ENCODE measurements around the gene HAP1. TPM values are rescaled to one million over a fixed set of nuclear protein-coding genes. Genes with fewer than 3 reads are reported as not detected.
A peak's percentile ranks its signal among the peaks of the same experiment; 100 is the strongest.
"Not testable (repeated sequence)": the region's sequence is repeated elsewhere in the genome, so short reads cannot be mapped to it uniquely, and the experiment has no call there.

Gene HAP1
- total RNA-seq, 1 donor from 2014 or later, result 0.11 TPM

GRCh38 chr17:41680426-41681040 is 53.9 kb downstream of the HAP1 start:
- DNase-seq (ENCODE audit: extremely low spot score, unreplicated experiment), result no peak
- no peaks in the 10 kb centered on the region for H3K9me3 Mint-ChIP-seq (ENCODE audit: unreplicated experiment)
- no peak for TF ChIP-seq CTCF (IDR thresholded peaks at IDR 0.05)
- peaks cover 16% of the 10 kb centered on the region for H3K4me1 Mint-ChIP-seq (ENCODE audit: unreplicated experiment)
- H3K36me3 Mint-ChIP-seq (ENCODE audit: unreplicated experiment), result no peaks in the 10 kb centered on the region
- no peak overlapping the region for H3K4me3 Mint-ChIP-seq (ENCODE audit: unreplicated experiment)
- H3K27ac Mint-ChIP-seq (ENCODE audit: unreplicated experiment), result no peak overlapping the region
- peaks cover 10% of the 10 kb centered on the region for H3K27me3 Mint-ChIP-seq (ENCODE audit: unreplicated experiment)

- H3K4me3 Mint-ChIP-seq (ENCODE audit: unreplicated experiment), result no peak overlapping the region
- H3K4me1 Mint-ChIP-seq (ENCODE audit: unreplicated experiment), result peaks cover 16% of the 10 kb centered on the region
- no peaks in the 10 kb centered on the region for H3K9me3 Mint-ChIP-seq (ENCODE audit: unreplicated experiment)
- no peak for DNase-seq (ENCODE audit: extremely low spot score, unreplicated experiment)
- no peaks in the 10 kb centered on the region for H3K36me3 Mint-ChIP-seq (ENCODE audit: unreplicated experiment)
- peaks cover 10% of the 10 kb centered on the region for H3K27me3 Mint-ChIP-seq (ENCODE audit: unreplicated experiment)
- no peak for TF ChIP-seq CTCF (IDR thresholded peaks at IDR 0.05)
- H3K27ac Mint-ChIP-seq (ENCODE audit: unreplicated experiment), result no peak overlapping the region
These were observed 54.6 kb downstream of the HAP1 start for GRCh38 chr17:41679740-41680425.

GRCh38 chr17:41678907-41679739 is 55.3 kb downstream of the HAP1 start:
- Mint-ChIP-seq H3K4me1 (ENCODE audit: unreplicated experiment) (peaks cover 16% of the 10 kb centered on the region), H3K36me3 (ENCODE audit: unreplicated experiment) (no peaks in the 10 kb centered on the region), H3K4me3 (ENCODE audit: unreplicated experiment) (no peak overlapping the region), H3K9me3 (ENCODE audit: unreplicated experiment) (no peaks in the 10 kb centered on the region), H3K27me3 (ENCODE audit: unreplicated experiment) (peaks cover 8% of the 10 kb centered on the region), H3K27ac (ENCODE audit: unreplicated experiment) (peak overlapping the region; percentile 75)
- no peak for DNase-seq (ENCODE audit: extremely low spot score, unreplicated experiment)
- TF ChIP-seq CTCF (IDR thresholded peaks at IDR 0.05), result no peak

DNA sequence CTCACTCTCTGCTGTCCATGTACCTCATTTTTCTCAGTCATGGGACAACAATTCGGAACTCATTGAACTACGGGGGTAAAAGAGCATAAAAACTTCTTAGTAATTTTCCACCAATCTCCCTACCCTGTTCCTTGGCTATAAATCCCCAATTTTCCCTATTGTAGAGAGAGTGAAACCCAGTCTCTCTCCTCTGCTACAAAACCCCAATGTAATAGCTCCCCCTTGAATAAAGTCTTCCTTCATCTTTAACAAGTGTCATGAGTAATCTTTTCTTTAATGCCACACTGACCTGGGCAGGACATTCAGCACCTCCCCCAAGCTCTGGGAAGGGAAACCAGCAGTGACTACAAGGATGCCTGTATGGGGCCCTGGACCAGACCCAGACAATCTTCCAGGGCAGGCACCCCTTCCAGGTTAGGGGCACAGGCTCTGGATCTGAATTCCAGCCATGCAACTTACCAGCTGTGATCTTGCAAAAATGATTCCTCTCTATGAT is 56.0 kb downstream of the HAP1 start:
- peak overlapping the region; percentile 75 for H3K27ac Mint-ChIP-seq (ENCODE audit: unreplicated experiment)
- TF ChIP-seq CTCF (IDR thresholded peaks at IDR 0.05), result no peak
- no peak overlapping the region for H3K4me3 Mint-ChIP-seq (ENCODE audit: unreplicated experiment)

GRCh38 chr17:41676058-41676419 is 58.4 kb downstream of the HAP1 start:
- H3K27ac Mint-ChIP-seq (ENCODE audit: unreplicated experiment), result no peak overlapping the region
- no peak for DNase-seq (ENCODE audit: extremely low spot score, unreplicated experiment)
- no peak overlapping the region for H3K4me3 Mint-ChIP-seq (ENCODE audit: unreplicated experiment)
- H3K9me3 Mint-ChIP-seq (ENCODE audit: unreplicated experiment), result no peaks in the 10 kb centered on the region
- no peaks in the 10 kb centered on the region for H3K36me3 Mint-ChIP-seq (ENCODE audit: unreplicated experiment)
- no peak for TF ChIP-seq CTCF (IDR thresholded peaks at IDR 0.05)
- H3K4me1 Mint-ChIP-seq (ENCODE audit: unreplicated experiment), result peaks cover 16% of the 10 kb centered on the region
- H3K27me3 Mint-ChIP-seq (ENCODE audit: unreplicated experiment), result peaks cover 2% of the 10 kb centered on the region

More for the DNA sequence above, 56.0 kb downstream of the HAP1 start:
- Mint-ChIP-seq H3K27me3 (ENCODE audit: unreplicated experiment) (peaks cover 2% of the 10 kb centered on the region), H3K9me3 (ENCODE audit: unreplicated experiment) (no peaks in the 10 kb centered on the region), H3K36me3 (ENCODE audit: unreplicated experiment) (no peaks in the 10 kb centered on the region), H3K4me1 (ENCODE audit: unreplicated experiment) (peaks cover 16% of the 10 kb centered on the region)
- DNase-seq (ENCODE audit: extremely low spot score, unreplicated experiment), result no peak

DNA sequence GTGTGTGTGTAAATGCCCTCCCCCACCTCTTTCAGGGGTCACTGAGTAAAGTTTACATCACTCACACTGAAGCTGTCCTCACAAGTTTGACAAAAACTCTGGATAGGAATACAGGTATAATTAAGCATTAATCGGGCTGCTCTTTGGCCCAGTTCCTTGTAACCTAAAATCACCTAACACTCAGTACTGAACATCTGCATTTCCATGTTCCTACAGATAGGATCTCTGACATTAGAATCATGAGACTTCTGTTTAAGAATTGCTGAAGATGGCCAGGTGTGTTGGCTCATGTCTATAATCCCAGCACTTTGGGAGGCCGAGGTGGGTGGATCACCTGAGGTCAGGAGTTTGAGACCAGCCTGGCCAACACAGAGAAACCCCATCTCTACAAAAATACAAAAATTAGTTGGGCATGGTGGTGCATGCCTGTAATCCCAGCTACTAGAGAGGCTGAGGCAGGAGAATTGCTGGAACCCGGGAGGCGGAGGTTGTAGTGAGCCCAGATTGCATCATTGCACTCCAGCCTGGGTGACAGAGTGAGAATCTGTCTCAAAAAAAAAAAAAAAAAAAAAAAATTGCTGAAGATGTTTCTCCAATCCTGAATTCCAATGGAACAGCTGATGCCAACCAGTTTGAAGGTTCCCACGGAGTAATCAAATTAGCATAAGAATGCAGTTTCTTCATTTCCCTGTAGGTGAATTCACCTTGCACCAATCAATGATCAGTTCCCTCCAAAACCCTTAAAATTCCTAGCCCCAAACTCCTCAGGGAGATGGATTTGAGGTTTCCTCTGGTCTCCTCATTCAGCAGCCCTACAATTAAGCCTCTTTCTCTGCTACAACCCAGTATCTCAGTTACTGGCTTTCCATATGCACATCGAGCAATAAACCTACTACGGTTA is 59.0 kb downstream of the HAP1 start:
- H3K27me3 Mint-ChIP-seq (ENCODE audit: unreplicated experiment), result not testable (repeated sequence)

More for the DNA sequence above, 59.0 kb downstream of the HAP1 start:
- H3K4me3 Mint-ChIP-seq (ENCODE audit: unreplicated experiment); H3K27ac Mint-ChIP-seq (ENCODE audit: unreplicated experiment); H3K36me3 Mint-ChIP-seq (ENCODE audit: unreplicated experiment); H3K9me3 Mint-ChIP-seq (ENCODE audit: unreplicated experiment); DNase-seq (ENCODE audit: extremely low spot score, unreplicated experiment): not testable (repeated sequence)
- H3K4me1 Mint-ChIP-seq (ENCODE audit: unreplicated experiment), result peaks cover 16% of the 10 kb centered on the region

All from osteocyte (in vitro differentiated cells).